Liver (tissue), 9 donors: ENCODE measurements around the gene GORAB. TPM values are rescaled to one million over a fixed set of nuclear protein-coding genes. Genes with fewer than 3 reads are reported as not detected.

ENCODE experiments used
- DNase-seq: peaks from one replicate; pipeline ENCODE4 v3.0.0-alpha.2; 2017; ENCODE audit warnings: low spot score
- H3K27ac ChIP-seq, 2 donors: one replicate each; pipeline ENCODE4 v1.7.0; 2013; ENCODE audit warnings: inconsistent platforms in 2 of 2, low read length in 2 of 2, control low read depth in 1 of 2, low read depth in 1 of 2, mild to moderate bottlenecking in 1 of 2
- H3K27me3 ChIP-seq, 4 donors: one replicate each; pipeline versions ENCODE4 v1.6.1 to v1.7.0; 2013; ENCODE audit warnings: low read length in 3 of 4, inconsistent platforms in 1 of 4, mild to moderate bottlenecking in 1 of 4, moderate library complexity in 1 of 4; ENCODE audit not compliant: control insufficient read depth in 4 of 4, insufficient read depth in 4 of 4
- H3K36me3 ChIP-seq, 4 donors: one replicate each; pipeline versions ENCODE4 v1.6.1 to v1.7.0; 2013; ENCODE audit warnings: low read length in 3 of 4, mild to moderate bottlenecking in 3 of 4, low read depth in 1 of 4, moderate library complexity in 1 of 4; ENCODE audit not compliant: control insufficient read depth in 4 of 4, insufficient read depth in 3 of 4
- H3K4me1 ChIP-seq, 4 donors: one replicate each; pipeline versions ENCODE4 v1.6.1 to v1.7.0; 2013; ENCODE audit warnings: low read length in 3 of 4, mild to moderate bottlenecking in 3 of 4, moderate library complexity in 1 of 4; ENCODE audit not compliant: control insufficient read depth in 4 of 4, insufficient read depth in 4 of 4
- H3K4me3 ChIP-seq, 3 donors: one replicate each; pipeline versions ENCODE4 v1.6.1 to v1.7.0; 2013; ENCODE audit warnings: low read length in 3 of 3, control low read depth in 1 of 3, low read depth in 1 of 3, mild to moderate bottlenecking in 1 of 3
- H3K9ac ChIP-seq, 2 donors: one replicate each; pipeline ENCODE4 v1.7.0; 2013; ENCODE audit warnings: low read length in 2 of 2, mild to moderate bottlenecking in 2 of 2, moderate library complexity in 2 of 2, control low read depth in 1 of 2, low read depth in 1 of 2
- H3K9me3 ChIP-seq, 4 donors: one replicate each; pipeline versions ENCODE4 v1.6.1 to v1.7.0; 2013; ENCODE audit warnings: low read length in 3 of 4; ENCODE audit not compliant: control insufficient read depth in 4 of 4
- ATF3 ChIP-seq: IDR thresholded peaks from 2 replicates; pipeline ENCODE4 v1.6.1; 2016; ENCODE audit warnings: antibody characterized with exemption
- CTCF ChIP-seq: fragments of 150-350 bp; IDR thresholded peaks from 2 replicates; pipeline ENCODE4 v1.5.1; 2017; ENCODE audit warnings: improper control_type of control experiment, low read depth, low read length; ENCODE audit not compliant: missing input control
- EGR1 ChIP-seq, 2 donors: IDR thresholded peaks; 2 replicates each; pipeline ENCODE4 v1.6.1; 2016 to 2018; ENCODE audit warnings: antibody characterized with exemption in 2 of 2, low read depth in 2 of 2
- FOXA1 ChIP-seq: IDR thresholded peaks from 2 replicates; pipeline ENCODE4 v1.6.1; 2016; ENCODE audit warnings: antibody characterized with exemption
- FOXA2 ChIP-seq: IDR thresholded peaks from 2 replicates; pipeline ENCODE4 v1.6.1; 2016; ENCODE audit warnings: antibody characterized with exemption
- GABPA ChIP-seq, 2 donors: IDR thresholded peaks in 1 of 2; conservative IDR thresholded peaks in 1 of 2; 2 replicates each; pipeline ENCODE4 v1.6.1; 2016; ENCODE audit warnings: antibody characterized with exemption in 2 of 2, mild to moderate bottlenecking in 1 of 2, moderate library complexity in 1 of 2
- HNF4A ChIP-seq, 2 donors: conservative IDR thresholded peaks; 2 replicates each; pipeline ENCODE4 v1.6.1; 2016; ENCODE audit warnings: antibody characterized with exemption in 2 of 2, mild to moderate bottlenecking in 2 of 2
- HNF4G ChIP-seq: IDR thresholded peaks from 2 replicates; pipeline ENCODE4 v1.6.1; 2016; ENCODE audit warnings: antibody characterized with exemption
- JUND ChIP-seq, 2 donors: IDR thresholded peaks; 2 replicates each; pipeline ENCODE4 v1.6.1; 2016; ENCODE audit warnings: antibody characterized with exemption in 2 of 2
- MAX ChIP-seq: IDR thresholded peaks from 2 replicates; pipeline ENCODE4 v1.6.1; 2016; ENCODE audit warnings: antibody characterized with exemption
- NR2F2 ChIP-seq: IDR thresholded peaks from 2 replicates; pipeline ENCODE4 v1.6.1; 2016; ENCODE audit warnings: antibody characterized with exemption
- RAD21 ChIP-seq, 2 donors: IDR thresholded peaks; 2 replicates each; pipeline ENCODE4 v1.6.1; 2016; ENCODE audit warnings: antibody characterized with exemption in 2 of 2, mild to moderate bottlenecking in 2 of 2
- REST ChIP-seq: IDR thresholded peaks from 2 replicates; pipeline ENCODE4 v1.6.1; 2016; ENCODE audit warnings: antibody characterized with exemption, mild to moderate bottlenecking
- RXRA ChIP-seq, 2 donors: IDR thresholded peaks; 2 replicates each; pipeline ENCODE4 v1.6.1; 2017 to 2018; ENCODE audit warnings: antibody characterized with exemption in 2 of 2, mild to moderate bottlenecking in 1 of 2
- SP1 ChIP-seq: IDR thresholded peaks from 2 replicates; pipeline ENCODE4 v1.6.1; 2018; ENCODE audit warnings: antibody characterized with exemption, mild to moderate bottlenecking
- TAF1 ChIP-seq: conservative IDR thresholded peaks from 2 replicates; pipeline ENCODE4 v1.6.1; 2016; ENCODE audit warnings: antibody characterized with exemption, mild to moderate bottlenecking
- YY1 ChIP-seq: IDR thresholded peaks from 2 replicates; pipeline ENCODE4 v1.6.1; 2016; ENCODE audit warnings: antibody characterized with exemption, mild to moderate bottlenecking
- ZBTB33 ChIP-seq: IDR thresholded peaks from 2 replicates; pipeline ENCODE4 v1.6.1; 2016; ENCODE audit warnings: antibody characterized with exemption
- WGBS: extraction: QIAGEN DNeasy Blood & Tissue Kit; methylation state at CpG from one replicate; pipeline ENCODE4 v1.1.7; 2013; 5-methylcytosine and 5-hydroxymethylcytosine counted together
- polyA plus RNA-seq, 2 donors: library from polyadenylated mRNA; stranded (reverse) in 1 of 2; unstranded in 1 of 2; fragments of 200-250 nt in 1 of 2; fragments of >200 nt in 1 of 2; fragmentation: Nextera tagmentation in 1 of 2; extraction: Ambion mirVana in 1 of 2; gene quantifications; one replicate each; pipeline versions ENCODE4 v1.2.1 to v1.2.3, GENCODE V29; 2013 to 2015
- total RNA-seq, 2 donors: library from RNA; depleted of rRNA; stranded (reverse); fragments of >200 nt; gene quantifications; one replicate each; pipeline ENCODE4 v1.2.3, GENCODE V29; 2014
- donor health status: healthy.
- donor health status: healthy.
- donor health status: healthy.
- donor health status: healthy.
- donor health status: healthy.

Gene GORAB
- total and polyA plus RNA-seq, 4 donors, result 4.0 to 11.1 (median 8.7) TPM

- no peak for TF ChIP-seq EGR1 (IDR thresholded peaks at IDR 0.05; ENCODE audit: low read depth in 2 of 2)
- TF ChIP-seq JUND (IDR thresholded peaks at IDR 0.05), result no peak
- no peak for TF ChIP-seq HNF4G
- TF ChIP-seq NR2F2, result no peak
- TF ChIP-seq CTCF, result no peak
- no peak for TF ChIP-seq RAD21 (IDR thresholded peaks at IDR 0.05)
- TF ChIP-seq GABPA (IDR thresholded peaks at IDR 0.05 in 1 of 2, conservative IDR thresholded peaks at IDR 0.05 in 1 of 2), result no peak
- TF ChIP-seq FOXA1, result no peak
- H3K36me3 ChIP-seq, result no peaks in the 10 kb centered on the region
- H3K4me1 ChIP-seq, result no peaks in the 10 kb centered on the region
- H3K4me3 ChIP-seq, result no peak overlapping the region
- no peaks in the 10 kb centered on the region for H3K27me3 ChIP-seq
- no peak overlapping the region for H3K27ac ChIP-seq
- DNase-seq, result no peak
- H3K9ac ChIP-seq, result no peak overlapping the region
- H3K9me3 ChIP-seq, result no peaks in the 10 kb centered on the region
Observed at GRCh38 chr1:170521818-170522217, 10.1 kb upstream of the GORAB start.

GRCh38 chr1:170530972-170531757, 801 bp upstream of the GORAB start:
- H3K36me3 ChIP-seq, result no peaks in the 10 kb centered on the region
- peak overlapping the region; percentile 23 to 82 for H3K9ac ChIP-seq
- TF ChIP-seq HNF4A (conservative IDR thresholded peaks at IDR 0.05) (no peak), JUND (IDR thresholded peaks at IDR 0.05) (no peak), ATF3 (no peak), EGR1 (IDR thresholded peaks at IDR 0.05; ENCODE audit: low read depth in 2 of 2) (no peak), ZBTB33 (no peak), FOXA2 (no peak), SP1 (no peak), REST (no peak), RXRA (IDR thresholded peaks at IDR 0.05) (no peak), HNF4G (no peak), NR2F2 (no peak), YY1 (no peak), FOXA1 (no peak), RAD21 (IDR thresholded peaks at IDR 0.05) (no peak), MAX (no peak), GABPA (IDR thresholded peaks at IDR 0.05 in 1 of 2, conservative IDR thresholded peaks at IDR 0.05 in 1 of 2) (no peak), TAF1 (no peak)
- H3K27ac ChIP-seq, result peak overlapping the region; percentile 67 to 77
- WGBS, result 10% methylated on average over 29 of the region's 29 CpGs
- H3K27me3 ChIP-seq, result no peaks in the 10 kb centered on the region
- H3K9me3 ChIP-seq, result no peaks in the 10 kb centered on the region
- DNase-seq, result no peak
- H3K4me3 ChIP-seq, result peak overlapping the region; percentile 72 to 74 (median 73)
- H3K4me1 ChIP-seq, result peaks cover 1 to 21% (median 12%) of the 10 kb centered on the region in 4 donors
